C4-2B (cell line): ENCODE data around the gene ZFP42.

ENCODE experiments used
- CTCF ChIP-seq: fragments of 450-650 bp; conservative IDR thresholded peaks from 2 replicates; pipeline ENCODE4 v1.5.1; 2017; ENCODE audit warnings: mild to moderate bottlenecking
- ZFX ChIP-seq: fragments of 450-650 bp; IDR thresholded peaks from 2 replicates; pipeline ENCODE4 v1.6.1; 2017

DNA sequence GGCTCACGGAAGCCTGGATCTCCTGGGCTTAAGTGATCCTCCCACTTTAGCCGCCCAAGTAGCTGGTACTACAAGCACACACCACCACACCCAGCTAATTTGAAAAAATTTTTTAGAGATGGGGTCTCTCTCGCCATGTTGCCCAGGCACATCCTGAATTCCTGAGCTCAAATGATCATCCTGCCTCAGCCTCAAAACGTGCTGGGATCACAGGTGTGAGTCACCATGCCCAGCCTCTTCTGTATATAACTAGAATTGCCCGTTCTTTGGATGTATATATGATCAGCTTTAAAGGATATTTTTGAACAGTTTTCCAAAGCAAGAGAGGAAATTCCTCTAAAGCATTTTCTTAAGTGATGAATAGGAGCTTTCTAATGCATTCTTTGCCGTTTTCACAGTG, 22.7 kb downstream of the ZFP42 start:
- no peak for TF ChIP-seq CTCF
- no peak for TF ChIP-seq ZFX
